IMR-90 (cell line): ENCODE data around the gene HDDC2. TPM values are rescaled to one million over a fixed set of nuclear protein-coding genes. Genes with fewer than 3 reads are reported as not detected.

ENCODE experiments used
- ATAC-seq: fragments of 200-7000 bp; cut with Tn5 transposase; 2 replicates; pipeline ENCODE4 v1.9.1; 2020; ENCODE audit warnings: low read depth, mild to moderate bottlenecking, moderate library complexity
- BruUV-seq: library from RNA; stranded (reverse); fragments of 400-500 nt; replicated peaks from 2 replicates; lab custom pipeline; 2021; lab: Mats Ljungman, UMichigan
- CTCF ChIA-PET: fragments of 300-600 bp; formaldehyde crosslinking; extraction: SDS; loops from one replicate; lab custom pipeline; 2021; ENCODE audit warnings: antibody characterized with exemption; lab: Yijun Ruan, JAX
- POLR2A ChIA-PET: fragments of 300-600 bp; sonication (Branson Sonifier 250); formaldehyde crosslinking; loops from one replicate; lab custom pipeline; 2022; ENCODE audit warnings: antibody characterized with exemption; ENCODE audit not compliant: unreplicated experiment; lab: Charles Lee
- DNase-seq: peaks from one replicate; pipeline ENCODE4 v3.0.0; 2013
- H2AFZ ChIP-seq: replicated peaks from 2 replicates; pipeline ENCODE3; 2013; ENCODE audit warnings: low read length, mild to moderate bottlenecking; ENCODE audit not compliant: poor library complexity
- H2AK5ac ChIP-seq: 2 replicates; pipeline ENCODE4 v1.6.1; 2013; ENCODE audit warnings: low read depth, low read length, inconsistent platforms
- H2AK9ac ChIP-seq: replicated peaks from 2 replicates; pipeline ENCODE3; 2013; ENCODE audit warnings: mild to moderate bottlenecking, low read depth, low read length, moderate library complexity; ENCODE audit not compliant: poor library complexity
- H2BK120ac ChIP-seq: 2 replicates; pipeline ENCODE4 v1.6.1; 2013; ENCODE audit warnings: low read depth, low read length, inconsistent platforms
- H2BK15ac ChIP-seq: 3 replicates; pipeline ENCODE4 v1.6.1; 2013; ENCODE audit warnings: low read depth, low read length, inconsistent platforms
- H2BK20ac ChIP-seq: 2 replicates; pipeline ENCODE4 v1.6.1; 2013; ENCODE audit warnings: low read depth, mild to moderate bottlenecking, inconsistent platforms, low read length, moderate library complexity
- H2BK5ac ChIP-seq: 2 replicates; pipeline ENCODE4 v1.6.1; 2013; ENCODE audit warnings: mild to moderate bottlenecking, low read depth, low read length, inconsistent platforms; ENCODE audit not compliant: poor library complexity, severe bottlenecking
- H3K14ac ChIP-seq: replicated peaks from 2 replicates; pipeline ENCODE4 v1.6.1; 2013; ENCODE audit warnings: low read depth, low read length, inconsistent platforms
- H3K18ac ChIP-seq: 2 replicates; pipeline ENCODE4 v1.6.1; 2013; ENCODE audit warnings: low read depth, low read length, control low read depth
- H3K23ac ChIP-seq: 2 replicates; pipeline ENCODE4 v1.6.1; 2013; ENCODE audit warnings: low read depth, low read length, inconsistent platforms
- H3K27ac ChIP-seq: 2 replicates; pipeline ENCODE4 v1.5.1; 2013; ENCODE audit warnings: mild to moderate bottlenecking, control low read depth, low read length; ENCODE audit not compliant: insufficient read depth
- H3K27me3 ChIP-seq: 2 replicates; pipeline ENCODE4 v1.6.1; 2013; ENCODE audit warnings: low read length; ENCODE audit not compliant: control insufficient read depth, insufficient read depth
- H3K36me3 ChIP-seq: 2 replicates; pipeline ENCODE4 v1.6.1; 2013; ENCODE audit warnings: low read length, mixed read lengths; ENCODE audit not compliant: control insufficient read depth, insufficient read depth
- H3K4ac ChIP-seq: 2 replicates; pipeline ENCODE4 v1.6.1; 2013; ENCODE audit warnings: low read depth, low read length, inconsistent platforms
- H3K4me1 ChIP-seq: 2 replicates; pipeline ENCODE4 v1.6.1; 2013; ENCODE audit warnings: low read length, mixed read lengths; ENCODE audit not compliant: control insufficient read depth, insufficient read depth
- H3K4me2 ChIP-seq: 2 replicates; pipeline ENCODE4 v1.6.1; 2013; ENCODE audit warnings: low read depth, mild to moderate bottlenecking, control low read depth, low read length, moderate library complexity
- H3K4me3 ChIP-seq: 2 replicates; pipeline ENCODE4 v1.5.1; 2013; ENCODE audit warnings: low read depth, mild to moderate bottlenecking, control low read depth, low read length, moderate library complexity; ENCODE audit not compliant: insufficient read depth
- H3K56ac ChIP-seq: 2 replicates; pipeline ENCODE4 v1.6.1; 2013; ENCODE audit warnings: low read length, inconsistent platforms; ENCODE audit not compliant: insufficient read depth; ENCODE audit errors: extremely low read depth
- H3K79me1 ChIP-seq, 2 experiments: 2 replicates each; pipeline ENCODE4 v1.6.1; 2013; ENCODE audit warnings: low read length in 2 of 2, inconsistent platforms in 1 of 2, low read depth in 1 of 2
- H3K9ac ChIP-seq: 2 replicates; pipeline ENCODE4 v1.6.1; 2013; ENCODE audit warnings: low read depth, low read length, control low read depth
- H3K9me1 ChIP-seq: 2 replicates; pipeline ENCODE4 v1.6.1; 2013; ENCODE audit warnings: low read length, inconsistent platforms; ENCODE audit not compliant: insufficient read depth
- H3K9me3 ChIP-seq: 2 replicates; pipeline ENCODE4 v1.6.1; 2013; ENCODE audit warnings: low read length; ENCODE audit not compliant: control insufficient read depth, insufficient read depth
- H4K20me1 ChIP-seq: 2 replicates; pipeline ENCODE4 v1.6.1; 2013; ENCODE audit warnings: low read length, inconsistent platforms; ENCODE audit not compliant: insufficient read depth
- H4K5ac ChIP-seq: 2 replicates; pipeline ENCODE4 v1.6.1; 2013; ENCODE audit warnings: mild to moderate bottlenecking, low read depth, low read length, control low read depth
- H4K8ac ChIP-seq, 2 experiments: 2 replicates each; pipeline ENCODE4 v1.6.1; 2013; ENCODE audit warnings: low read depth in 2 of 2, low read length in 2 of 2, control low read depth in 1 of 2, inconsistent platforms in 1 of 2
- H4K91ac ChIP-seq: 2 replicates; pipeline ENCODE4 v1.6.1; 2013; ENCODE audit warnings: low read depth, low read length, inconsistent platforms; ENCODE audit not compliant: insufficient read depth
- CEBPB ChIP-seq: IDR thresholded peaks from 2 replicates; pipeline ENCODE4 v1.6.1; 2012; ENCODE audit warnings: low read depth, low read length, improper control_type of control experiment
- CHD1 ChIP-seq: IDR thresholded peaks from 2 replicates; pipeline ENCODE4 v1.6.1; 2012; ENCODE audit warnings: low read depth, low read length, improper control_type of control experiment
- CTCF ChIP-seq: conservative IDR thresholded peaks from 2 replicates; pipeline ENCODE4 v1.5.1; 2012; ENCODE audit warnings: mild to moderate bottlenecking, low read depth, low read length, improper control_type of control experiment
- ELK1 ChIP-seq: fragments of 150-350 bp; IDR thresholded peaks from 2 replicates; pipeline ENCODE4 v1.6.1; 2016; ENCODE audit warnings: low read depth, mild to moderate bottlenecking, low read length, moderate library complexity, borderline replicate concordance
- FOS ChIP-seq: fragments of 150-350 bp; IDR thresholded peaks from 2 replicates; pipeline ENCODE4 v1.6.1; 2016; ENCODE audit warnings: low read depth, low read length
- MAFK ChIP-seq: IDR thresholded peaks from 2 replicates; pipeline ENCODE4 v1.6.1; 2012; ENCODE audit warnings: low read depth, low read length, improper control_type of control experiment
- MAZ ChIP-seq: IDR thresholded peaks from 2 replicates; pipeline ENCODE4 v1.6.1; 2012; ENCODE audit warnings: low read depth, mild to moderate bottlenecking, low read length, improper control_type of control experiment, moderate library complexity, borderline replicate concordance
- MXI1 ChIP-seq: IDR thresholded peaks from 2 replicates; pipeline ENCODE4 v1.6.1; 2012; ENCODE audit warnings: low read depth, mild to moderate bottlenecking, low read length, moderate library complexity, borderline replicate concordance
- NFE2L2 ChIP-seq: fragments of 150-350 bp; IDR thresholded peaks from 2 replicates; pipeline ENCODE4 v1.6.1; 2016; ENCODE audit warnings: low read depth, mild to moderate bottlenecking, low read length
- POLR2A ChIP-seq: IDR thresholded peaks from 2 replicates; pipeline ENCODE4 v1.6.1; 2012; ENCODE audit warnings: mild to moderate bottlenecking, low read depth, low read length
- RCOR1 ChIP-seq: IDR thresholded peaks from 2 replicates; pipeline ENCODE4 v1.6.1; 2012; ENCODE audit warnings: mild to moderate bottlenecking, low read length, improper control_type of control experiment; ENCODE audit not compliant: insufficient replicate concordance
- RFX5 ChIP-seq: IDR thresholded peaks from 2 replicates; pipeline ENCODE4 v1.8.0; 2012; ENCODE audit warnings: low read depth, mild to moderate bottlenecking, low read length, moderate library complexity
- SMC3 ChIP-seq: fragments of 150-350 bp; IDR thresholded peaks from 2 replicates; pipeline ENCODE4 v1.6.1; 2016; ENCODE audit warnings: low read depth, mild to moderate bottlenecking, antibody characterized with exemption, low read length, moderate library complexity
- USF2 ChIP-seq: fragments of 150-350 bp; IDR thresholded peaks from 2 replicates; pipeline ENCODE4 v1.6.1; 2017; ENCODE audit warnings: mild to moderate bottlenecking, antibody characterized with exemption, low read length, low read depth
- WGBS, 2 experiments: methylation state at CpG; one replicate each; pipeline versions ENCODE4 v1.1.5 to v1.1.7; 2013; ENCODE audit warnings: missing lambda C conversion rate in 2 of 2; ENCODE audit not compliant: insufficient read length in 1 of 2; ENCODE audit errors: extremely low coverage in 2 of 2; 5-methylcytosine and 5-hydroxymethylcytosine counted together
- dilution Hi-C: fragments of 300-500 bp; cut with HindIII; formaldehyde crosslinking; loops from one replicate; pipeline ENCODE4 v1.14.3; 2018; ENCODE audit warnings: low sequenced_read_pairs; ENCODE audit not compliant: unreplicated experiment
- in situ Hi-C: fragments of 300-500 bp; cut with MboI; formaldehyde crosslinking; loops from 3 replicates; pipeline ENCODE4 v1.14.3; 2019; ENCODE audit warnings: low sequenced_read_pairs, inconsistent platforms, mixed read lengths
- intact Hi-C: fragments of 100-400 bp; cut with micrococcal nuclease; formaldehyde crosslinking; loops from 2 replicates; pipeline ENCODE4 v1.10.0; 2022
- polyA plus RNA-seq, 3 experiments: library from polyadenylated mRNA; depleted of rRNA; stranded (reverse); fragments of >200 nt; gene quantifications; 2 replicates each; pipeline ENCODE4 v1.2.3, GENCODE V29; 2012; ENCODE audit warnings: low replicate concordance in 1 of 3
- total RNA-seq: library from RNA; depleted of rRNA; stranded (reverse); fragments of >200 nt; gene quantifications from 2 replicates; pipeline ENCODE4 v1.2.3, GENCODE V29; 2012

The HDDC2 gene
- total and polyA plus RNA-seq, 2 of the 4 experiments (the other 2 are of a cell fraction) = 40.9 to 68.6 TPM

GRCh38 chr6:125279961-125280360 lies 21.8 kb downstream of the HDDC2 start:
- in situ Hi-C loops = loop anchor here (10.0 kb wide), 1 partner anchor 405 kb away; no protein-coding TSS in a partner anchor

More at GRCh38 chr6:125279961-125280360, 21.8 kb downstream of the HDDC2 start:
- no peaks in the 10 kb centered on the region for H4K20me1 ChIP-seq
- no peak for ATAC-seq
- H3K18ac ChIP-seq = no peak overlapping the region
- peaks cover 20% of the 10 kb centered on the region for H3K36me3 ChIP-seq
- no peak overlapping the region for H3K27ac ChIP-seq
- no peak overlapping the region for H2AFZ ChIP-seq
- no peak overlapping the region for H2AK9ac ChIP-seq
- no peak overlapping the region for H3K14ac ChIP-seq
- no peak overlapping the region for H3K56ac ChIP-seq
- H3K4me1 ChIP-seq = no peaks in the 10 kb centered on the region
- no peak overlapping the region for H4K91ac ChIP-seq
- no peak overlapping the region for H4K5ac ChIP-seq
- no peak overlapping the region for H2BK5ac ChIP-seq
- H2BK120ac ChIP-seq = no peak overlapping the region
- ChIA-PET POLR2A (no interaction called here), CTCF (no interaction called here)
- peaks cover 2% of the 10 kb centered on the region; the same call in 1 of the 2 replicates for H3K9me3 ChIP-seq
- dilution Hi-C loops = no loop called here
- H3K4me3 ChIP-seq = no peak overlapping the region
- no TSS peak for BruUV-seq
- no peak for DNase-seq
- no peak overlapping the region for H3K4ac ChIP-seq
- TF ChIP-seq MAZ (no peak), NFE2L2 (no peak), ELK1 (no peak), USF2 (no peak), FOS (no peak), SMC3 (no peak), MXI1 (no peak), POLR2A (no peak), CHD1 (no peak), RFX5 (no peak), CTCF (no peak), CEBPB (no peak), RCOR1 (no peak), MAFK (no peak)
- H2BK20ac ChIP-seq = no peak overlapping the region
- H2BK15ac ChIP-seq = no peak overlapping the region
- no peaks in the 10 kb centered on the region for H3K27me3 ChIP-seq
- H3K79me1 ChIP-seq = peaks cover 9 to 13% of the 10 kb centered on the region in 2 experiments
- H3K9ac ChIP-seq = no peak overlapping the region
- no CpG with 5 or more reads among the region's 7 CpGs for WGBS, 2 experiments
- H2AK5ac ChIP-seq = no peak overlapping the region
- H3K9me1 ChIP-seq = no peaks in the 10 kb centered on the region
- intact Hi-C loops = no loop called here
- H3K4me2 ChIP-seq = no peak overlapping the region
- H3K23ac ChIP-seq = no peak overlapping the region
- H4K8ac ChIP-seq = no peak overlapping the region
